ENCODE data around the gene SNX21. TPM values are rescaled to one million over a fixed set of nuclear protein-coding genes. Genes with fewer than 3 reads are reported as not detected.
"Not testable (repeated sequence)": the region's sequence is repeated elsewhere in the genome, so short reads cannot be mapped to it uniquely, and the experiment has no call there.

Gene SNX21, protein sequence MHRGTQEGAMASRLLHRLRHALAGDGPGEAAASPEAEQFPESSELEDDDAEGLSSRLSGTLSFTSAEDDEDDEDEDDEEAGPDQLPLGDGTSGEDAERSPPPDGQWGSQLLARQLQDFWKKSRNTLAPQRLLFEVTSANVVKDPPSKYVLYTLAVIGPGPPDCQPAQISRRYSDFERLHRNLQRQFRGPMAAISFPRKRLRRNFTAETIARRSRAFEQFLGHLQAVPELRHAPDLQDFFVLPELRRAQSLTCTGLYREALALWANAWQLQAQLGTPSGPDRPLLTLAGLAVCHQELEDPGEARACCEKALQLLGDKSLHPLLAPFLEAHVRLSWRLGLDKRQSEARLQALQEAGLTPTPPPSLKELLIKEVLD
- 5.7 TPM for polyA plus RNA-seq (2013, experiment 1 of 2)
- 5.7 TPM for polyA plus RNA-seq (2013, experiment 2 of 2)

DNA sequence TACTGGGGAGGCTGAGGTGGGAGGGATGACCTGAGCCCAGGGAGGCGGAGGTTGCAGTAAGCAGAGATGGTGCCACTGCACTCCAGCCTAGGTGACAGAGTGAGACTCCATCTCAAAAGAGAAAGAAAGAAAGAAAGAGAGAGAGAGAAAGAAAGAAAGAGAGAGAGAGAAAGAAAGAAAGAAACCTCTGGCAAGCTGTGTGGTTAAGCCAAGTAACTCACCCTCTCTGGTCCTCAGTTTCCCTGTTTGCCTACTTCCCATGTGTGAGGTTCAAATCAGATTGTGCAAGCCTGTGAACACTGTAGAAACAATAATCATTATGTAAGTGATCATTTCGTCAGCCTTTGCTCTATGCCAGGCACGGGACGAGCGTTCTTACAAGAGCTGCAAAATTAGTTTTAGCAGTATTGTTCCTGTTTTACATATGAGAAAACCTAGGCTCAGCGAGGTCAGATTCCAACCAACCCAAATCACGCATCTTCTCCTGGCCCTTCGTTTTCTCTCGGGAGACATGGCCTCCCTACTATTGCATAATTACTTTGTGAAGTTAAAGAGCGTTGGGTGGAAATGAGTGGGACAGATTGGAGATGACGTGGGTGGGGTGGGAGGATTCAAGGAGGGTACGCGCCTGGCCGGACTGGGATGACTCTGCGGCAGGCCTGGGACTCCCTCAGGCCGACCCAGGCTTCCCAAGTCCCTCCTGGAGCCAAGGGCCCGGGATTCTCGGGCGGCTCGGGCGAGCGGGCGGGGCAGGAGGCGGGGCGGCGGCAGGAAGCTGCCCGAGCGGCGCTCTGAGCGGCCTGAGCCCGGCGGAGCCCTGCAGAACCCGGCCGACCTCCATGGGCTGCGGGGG lies at the start of gene SNX21:
Gene SNX21 (plus strand): TSS at position 770 of the 853 bp plus-strand sequence. CDS start 121 bp downstream, outside the sequence.
- H4K8ac ChIP-seq (ENCODE audit: low read depth, low read length): no peak within 1 kb of the TSS
- H3K4me3 ChIP-seq (ENCODE audit: low read length): peak within 1 kb of the TSS; percentile 73
- H3K36me3 ChIP-seq (ENCODE audit: control insufficient read depth, insufficient read depth, low read length): no peaks in the 10 kb centered on the region
- no peaks in the 10 kb centered on the region for H3K27me3 ChIP-seq (ENCODE audit: insufficient read depth, low read length, poor library complexity)
- peak within 1 kb of the TSS; percentile 25 for H3K4ac ChIP-seq (ENCODE audit: low read depth, low read length)
- DNase-seq: peak; percentile 88
- peak within 1 kb of the TSS; percentile 47 for H3K18ac ChIP-seq (ENCODE audit: low read length)
- H3K56ac ChIP-seq (ENCODE audit: low read length): peak within 1 kb of the TSS; percentile 96
- H3K27ac ChIP-seq (ENCODE audit: low read depth, low read length): no peak within 1 kb of the TSS
- H3K23ac ChIP-seq (ENCODE audit: low read length): peak within 1 kb of the TSS; percentile 20
- no peak within 1 kb of the TSS for H2BK15ac ChIP-seq (replicated peaks; ENCODE audit: low read depth)
- H4K5ac ChIP-seq (ENCODE audit: low read length): no peak within 1 kb of the TSS
- peak within 1 kb of the TSS; percentile 63 for H2BK5ac ChIP-seq (ENCODE audit: low read length)
- H3K9ac ChIP-seq (ENCODE audit: low read length): peak within 1 kb of the TSS; percentile 49
- H3K79me1 ChIP-seq (ENCODE audit: low read length): no peaks in the 10 kb centered on the region
- no peak within 1 kb of the TSS for H2BK120ac ChIP-seq (ENCODE audit: low read depth, low read length)
- no CpG with 5 or more reads among the region's 35 CpGs for WGBS (ENCODE audit: extremely low coverage, insufficient coverage, low lambda C conversion rate)
- peak within 1 kb of the TSS; percentile 64 for H3K4me2 ChIP-seq (ENCODE audit: low read length)
- H3K4me1 ChIP-seq (ENCODE audit: control insufficient read depth, low read depth, low read length): no peaks in the 10 kb centered on the region
- no peak within 1 kb of the TSS for H2AK5ac ChIP-seq (ENCODE audit: low read length)
- H3K79me2 ChIP-seq (ENCODE audit: control insufficient read depth, insufficient read depth, low read length): no peaks in the 10 kb centered on the region

DNA sequence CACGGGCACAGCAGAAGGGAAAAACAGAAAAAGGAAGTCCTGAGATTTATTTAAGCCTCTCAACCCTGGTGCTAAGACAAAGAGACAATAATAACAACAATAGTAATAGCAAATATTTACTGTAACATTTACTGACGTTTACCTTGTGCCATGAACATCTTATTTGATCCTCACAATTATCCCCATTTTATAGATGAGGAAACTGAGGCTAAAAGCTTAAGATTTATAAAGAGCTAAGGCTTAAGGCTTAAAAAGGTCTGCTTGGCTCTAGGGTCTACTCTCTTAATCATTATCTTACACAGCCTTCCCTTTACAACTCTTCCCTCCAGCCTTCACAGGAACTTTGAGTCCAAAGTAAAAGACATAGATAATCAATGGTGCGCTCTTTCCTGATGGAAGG lies 45.2 kb upstream of the SNX21 start:
- Histone ChIP-seq H3K4ac (ENCODE audit: low read depth, low read length) (no peak overlapping the region), H3K4me2 (ENCODE audit: low read length) (no peak overlapping the region), H3K79me2 (ENCODE audit: control insufficient read depth, insufficient read depth, low read length) (peaks cover 7% of the 10 kb centered on the region), H3K56ac (ENCODE audit: low read length) (no peak overlapping the region), H3K23ac (ENCODE audit: low read length) (no peak overlapping the region), H2BK120ac (ENCODE audit: low read depth, low read length) (no peak overlapping the region), H3K9ac (ENCODE audit: low read length) (no peak overlapping the region), H3K36me3 (ENCODE audit: control insufficient read depth, insufficient read depth, low read length) (no peaks in the 10 kb centered on the region), H2AK5ac (ENCODE audit: low read length) (no peak overlapping the region), H3K27me3 (ENCODE audit: insufficient read depth, low read length, poor library complexity) (no peaks in the 10 kb centered on the region), H4K5ac (ENCODE audit: low read length) (no peak overlapping the region), H3K4me1 (ENCODE audit: control insufficient read depth, low read depth, low read length) (peaks cover 5% of the 10 kb centered on the region), H3K79me1 (ENCODE audit: low read length) (peaks cover 7% of the 10 kb centered on the region), H2BK15ac (replicated peaks; ENCODE audit: low read depth) (no peak overlapping the region), H3K4me3 (ENCODE audit: low read length) (no peak overlapping the region), H2BK5ac (ENCODE audit: low read length) (no peak overlapping the region), H4K8ac (ENCODE audit: low read depth, low read length) (no peak overlapping the region), H3K27ac (ENCODE audit: low read depth, low read length) (no peak overlapping the region), H3K18ac (ENCODE audit: low read length) (no peak overlapping the region)
- no CpG with 5 or more reads among the region's 3 CpGs for WGBS (ENCODE audit: extremely low coverage, insufficient coverage, low lambda C conversion rate)
- DNase-seq: no peak

DNA sequence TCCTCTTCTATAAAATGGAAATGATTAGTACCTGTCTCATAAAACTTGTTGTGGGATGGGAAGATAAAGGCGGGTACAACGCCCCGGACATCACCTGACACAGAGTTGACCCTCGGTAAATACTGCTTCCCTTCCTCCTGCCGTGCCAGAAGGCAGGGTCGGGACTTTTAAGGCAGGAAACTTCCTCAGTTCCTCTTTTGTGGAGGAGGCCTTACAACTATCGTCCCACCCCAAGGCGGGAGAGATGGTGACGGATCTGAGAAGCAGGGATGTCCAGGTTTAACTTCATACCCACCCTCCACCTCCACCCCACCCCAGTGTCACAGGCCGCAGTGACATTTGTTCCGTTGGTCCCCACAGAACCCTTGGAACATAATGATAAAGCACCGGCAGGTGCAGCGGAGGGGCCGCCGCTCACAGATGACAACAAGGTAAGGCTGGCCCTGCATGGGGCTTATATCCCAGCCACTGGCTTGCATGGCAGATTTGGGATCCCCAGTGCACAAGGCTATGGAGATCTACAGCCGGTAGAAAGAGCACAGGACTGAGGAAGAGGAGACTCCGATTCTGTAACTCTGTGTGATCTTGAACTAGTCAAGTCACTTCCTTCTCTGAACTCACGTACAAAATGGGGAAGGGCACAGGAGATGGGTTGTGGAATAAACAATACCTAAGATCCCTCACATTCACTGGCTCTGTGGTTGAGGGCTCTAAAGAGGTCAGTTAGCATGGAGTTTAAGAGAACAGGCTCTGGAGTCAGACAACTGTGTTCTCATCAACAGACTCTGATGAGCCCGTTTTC lies 41.1 kb upstream of the SNX21 start:
- Histone ChIP-seq H3K56ac (ENCODE audit: low read length) (peak overlapping the region; percentile 95), H3K27ac (ENCODE audit: low read depth, low read length) (no peak overlapping the region), H3K27me3 (ENCODE audit: insufficient read depth, low read length, poor library complexity) (no peaks in the 10 kb centered on the region), H3K4me3 (ENCODE audit: low read length) (peak overlapping the region; percentile 85), H4K8ac (ENCODE audit: low read depth, low read length) (no peak overlapping the region), H3K4ac (ENCODE audit: low read depth, low read length) (no peak overlapping the region), H3K79me2 (ENCODE audit: control insufficient read depth, insufficient read depth, low read length) (peaks cover 7% of the 10 kb centered on the region), H2BK5ac (ENCODE audit: low read length) (no peak overlapping the region), H4K5ac (ENCODE audit: low read length) (no peak overlapping the region), H2AK5ac (ENCODE audit: low read length) (no peak overlapping the region), H3K4me1 (ENCODE audit: control insufficient read depth, low read depth, low read length) (peaks cover 5% of the 10 kb centered on the region), H2BK120ac (ENCODE audit: low read depth, low read length) (no peak overlapping the region), H2BK15ac (replicated peaks; ENCODE audit: low read depth) (no peak overlapping the region), H3K36me3 (ENCODE audit: control insufficient read depth, insufficient read depth, low read length) (peaks cover 3% of the 10 kb centered on the region), H3K18ac (ENCODE audit: low read length) (no peak overlapping the region), H3K9ac (ENCODE audit: low read length) (peak overlapping the region; percentile 92), H3K4me2 (ENCODE audit: low read length) (peak overlapping the region; percentile 60), H3K79me1 (ENCODE audit: low read length) (peaks cover 7% of the 10 kb centered on the region), H3K23ac (ENCODE audit: low read length) (peak overlapping the region; percentile 30)
- DNase-seq: no peak
- whole genome bisulfite sequencing (ENCODE audit: extremely low coverage, insufficient coverage, low lambda C conversion rate): no CpG with 5 or more reads among the region's 19 CpGs

DNA sequence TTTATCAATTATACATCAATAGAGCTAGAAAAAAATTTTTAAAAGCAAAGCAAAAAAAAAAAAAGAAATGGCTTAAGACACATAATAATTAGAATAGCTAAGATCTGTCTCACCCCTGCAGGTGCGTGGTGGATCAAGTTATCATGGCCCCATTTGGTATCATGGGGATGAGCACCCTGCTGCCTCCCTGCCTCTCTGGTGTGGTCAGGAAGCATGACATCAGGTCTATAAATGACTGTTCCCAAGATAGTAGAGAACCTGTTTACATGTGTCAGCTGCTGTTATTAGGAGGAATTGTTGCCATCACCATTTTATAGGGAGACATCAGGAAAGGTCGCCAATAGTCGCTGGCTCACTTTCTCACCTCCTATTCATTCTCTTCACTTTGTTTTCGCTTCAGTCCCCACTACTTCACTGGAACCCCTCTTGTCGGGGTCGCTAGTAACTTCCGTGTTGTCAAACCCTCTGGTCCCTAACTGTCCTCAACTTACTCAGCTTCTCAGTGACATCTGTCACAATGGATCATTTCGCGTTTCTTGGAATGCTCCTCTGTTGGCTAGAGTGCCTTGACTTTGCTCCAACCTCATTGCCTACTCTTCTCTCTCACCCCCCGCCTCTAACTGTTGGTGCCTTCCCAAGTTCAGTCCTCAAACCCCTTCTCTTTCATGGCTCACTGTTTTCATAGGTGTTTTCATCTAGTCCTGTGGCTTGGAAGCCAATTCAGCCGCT lies 37.1 kb upstream of the SNX21 start:
- DNase-seq: no peak
- H2AK5ac ChIP-seq (ENCODE audit: low read length): no peak overlapping the region

DNA sequence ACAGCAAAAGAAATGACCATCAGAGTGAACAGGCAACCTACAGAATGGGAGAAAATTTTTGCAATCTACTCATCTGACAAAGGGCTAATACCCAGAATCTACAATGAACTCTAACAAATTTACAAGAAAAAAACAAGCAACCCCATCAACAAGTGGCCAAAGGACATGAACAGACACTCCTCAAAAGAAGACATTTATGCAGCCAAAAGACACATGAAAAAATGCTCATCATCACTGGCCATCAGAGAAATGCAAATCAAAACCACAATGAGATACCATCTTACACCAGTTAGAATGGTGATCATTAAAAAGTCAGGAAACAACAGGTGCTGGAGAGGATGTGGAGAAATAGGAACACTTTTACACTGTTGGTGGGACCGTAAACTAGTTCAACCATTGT lies 36.1 kb upstream of the SNX21 start:
- H2BK5ac ChIP-seq (ENCODE audit: low read length); H2BK120ac ChIP-seq (ENCODE audit: low read depth, low read length); H3K79me1 ChIP-seq (ENCODE audit: low read length); H3K27ac ChIP-seq (ENCODE audit: low read depth, low read length); H3K36me3 ChIP-seq (ENCODE audit: control insufficient read depth, insufficient read depth, low read length); H3K23ac ChIP-seq (ENCODE audit: low read length); H3K27me3 ChIP-seq (ENCODE audit: insufficient read depth, low read length, poor library complexity); H4K5ac ChIP-seq (ENCODE audit: low read length); H3K4me1 ChIP-seq (ENCODE audit: control insufficient read depth, low read depth, low read length); H3K4me3 ChIP-seq (ENCODE audit: low read length); H2BK15ac ChIP-seq (replicated peaks; ENCODE audit: low read depth); H3K56ac ChIP-seq (ENCODE audit: low read length); H4K8ac ChIP-seq (ENCODE audit: low read depth, low read length); H3K79me2 ChIP-seq (ENCODE audit: control insufficient read depth, insufficient read depth, low read length); H2AK5ac ChIP-seq (ENCODE audit: low read length); H3K18ac ChIP-seq (ENCODE audit: low read length); H3K4ac ChIP-seq (ENCODE audit: low read depth, low read length); H3K9ac ChIP-seq (ENCODE audit: low read length); DNase-seq; H3K4me2 ChIP-seq (ENCODE audit: low read length): not testable (repeated sequence)
- no CpG with 5 or more reads among the region's 1 CpG for WGBS (ENCODE audit: extremely low coverage, insufficient coverage, low lambda C conversion rate)

More for the DNA sequence above, 37.1 kb upstream of the SNX21 start:
- Histone ChIP-seq H4K8ac (ENCODE audit: low read depth, low read length) (no peak overlapping the region), H3K23ac (ENCODE audit: low read length) (no peak overlapping the region), H3K4me3 (ENCODE audit: low read length) (no peak overlapping the region), H3K4me2 (ENCODE audit: low read length) (no peak overlapping the region), H2BK15ac (replicated peaks; ENCODE audit: low read depth) (no peak overlapping the region), H3K36me3 (ENCODE audit: control insufficient read depth, insufficient read depth, low read length) (peaks cover 3% of the 10 kb centered on the region), H2BK120ac (ENCODE audit: low read depth, low read length) (no peak overlapping the region), H2BK5ac (ENCODE audit: low read length) (no peak overlapping the region), H3K4me1 (ENCODE audit: control insufficient read depth, low read depth, low read length) (peaks cover 5% of the 10 kb centered on the region), H3K9ac (ENCODE audit: low read length) (no peak overlapping the region), H3K18ac (ENCODE audit: low read length) (no peak overlapping the region), H3K79me1 (ENCODE audit: low read length) (peaks cover 7% of the 10 kb centered on the region), H3K56ac (ENCODE audit: low read length) (no peak overlapping the region), H3K27ac (ENCODE audit: low read depth, low read length) (no peak overlapping the region), H3K79me2 (ENCODE audit: control insufficient read depth, insufficient read depth, low read length) (peaks cover 7% of the 10 kb centered on the region), H3K4ac (ENCODE audit: low read depth, low read length) (no peak overlapping the region), H3K27me3 (ENCODE audit: insufficient read depth, low read length, poor library complexity) (no peaks in the 10 kb centered on the region), H4K5ac (ENCODE audit: low read length) (no peak overlapping the region)
- WGBS (ENCODE audit: extremely low coverage, insufficient coverage, low lambda C conversion rate): no CpG with 5 or more reads among the region's 11 CpGs

All from mesendoderm (in vitro differentiated cells).